Measurements from ENCODE around the gene DYDC1.
"Not testable (repeated sequence)": the region's sequence is repeated elsewhere in the genome, so short reads cannot be mapped to it uniquely, and the experiment has no call there.

DYDC1 gene

GRCh38 chr10:80379701-80380100, 23.1 kb upstream of the DYDC1 start:
- Histone ChIP-seq H3K27ac (no peak overlapping the region), H3K4me3 (ENCODE audit: low read depth, low read length) (no peak overlapping the region), H3K27me3 (ENCODE audit: insufficient read depth, low read depth, severe bottlenecking) (no peaks in the 10 kb centered on the region), H3K9me3 (ENCODE audit: severe bottlenecking) (no peaks in the 10 kb centered on the region), H3K36me3 (no peaks in the 10 kb centered on the region)
- DNase-seq, result no peak
- TF ChIP-seq CTCF (IDR thresholded peaks at IDR 0.05; ENCODE audit: low read depth, low read length), result no peak

- Histone ChIP-seq H3K4me3 (ENCODE audit: low read depth, low read length) (no peak overlapping the region), H3K27me3 (ENCODE audit: insufficient read depth, low read depth, severe bottlenecking) (no peaks in the 10 kb centered on the region), H3K27ac (no peak overlapping the region), H3K9me3 (ENCODE audit: severe bottlenecking) (no peaks in the 10 kb centered on the region), H3K36me3 (no peaks in the 10 kb centered on the region)
- no peak for TF ChIP-seq CTCF (IDR thresholded peaks at IDR 0.05; ENCODE audit: low read depth, low read length)
- no peak for DNase-seq
Observed at GRCh38 chr10:80373502-80373901, 16.9 kb upstream of the DYDC1 start.

- Histone ChIP-seq H3K9me3 (ENCODE audit: severe bottlenecking) (peaks cover 3% of the 10 kb centered on the region), H3K4me3 (ENCODE audit: low read depth, low read length) (no peak overlapping the region), H3K27me3 (ENCODE audit: insufficient read depth, low read depth, severe bottlenecking) (no peaks in the 10 kb centered on the region), H3K27ac (no peak overlapping the region), H3K36me3 (no peaks in the 10 kb centered on the region)
- DNase-seq, result no peak
- no peak for TF ChIP-seq CTCF (IDR thresholded peaks at IDR 0.05; ENCODE audit: low read depth, low read length)
Observed at GRCh38 chr10:80372675-80373074, 16.1 kb upstream of the DYDC1 start.

- no peak for DNase-seq
- Histone ChIP-seq H3K36me3 (no peaks in the 10 kb centered on the region), H3K9me3 (ENCODE audit: severe bottlenecking) (peaks cover 11% of the 10 kb centered on the region), H3K4me3 (ENCODE audit: low read depth, low read length) (no peak overlapping the region), H3K27me3 (ENCODE audit: insufficient read depth, low read depth, severe bottlenecking) (no peaks in the 10 kb centered on the region), H3K27ac (no peak overlapping the region)
- no peak for TF ChIP-seq CTCF (IDR thresholded peaks at IDR 0.05; ENCODE audit: low read depth, low read length)
Observed at GRCh38 chr10:80371467-80371866, 14.9 kb upstream of the DYDC1 start.

- DNase-seq, result no peak
- Histone ChIP-seq H3K9me3 (ENCODE audit: severe bottlenecking) (peaks cover 11% of the 10 kb centered on the region), H3K36me3 (no peaks in the 10 kb centered on the region), H3K27ac (no peak overlapping the region), H3K4me3 (ENCODE audit: low read depth, low read length) (no peak overlapping the region), H3K27me3 (ENCODE audit: insufficient read depth, low read depth, severe bottlenecking) (no peaks in the 10 kb centered on the region)
- no peak for TF ChIP-seq CTCF (IDR thresholded peaks at IDR 0.05; ENCODE audit: low read depth, low read length)
Observed at GRCh38 chr10:80365510-80365909, 9.0 kb upstream of the DYDC1 start.

- H3K4me3 ChIP-seq (ENCODE audit: low read depth, low read length), result no peak overlapping the region
- H3K27ac ChIP-seq, result no peak overlapping the region
- DNase-seq, result no peak
- no peaks in the 10 kb centered on the region for H3K9me3 ChIP-seq (ENCODE audit: severe bottlenecking)
- no peaks in the 10 kb centered on the region for H3K27me3 ChIP-seq (ENCODE audit: insufficient read depth, low read depth, severe bottlenecking)
- no peaks in the 10 kb centered on the region for H3K36me3 ChIP-seq
- no peak for TF ChIP-seq CTCF (IDR thresholded peaks at IDR 0.05; ENCODE audit: low read depth, low read length)
Observed at GRCh38 chr10:80359644-80360043, 3.1 kb upstream of the DYDC1 start.

- DNase-seq; H3K27me3 ChIP-seq (ENCODE audit: insufficient read depth, low read depth, severe bottlenecking); H3K36me3 ChIP-seq; H3K27ac ChIP-seq; H3K4me3 ChIP-seq (ENCODE audit: low read depth, low read length); H3K9me3 ChIP-seq (ENCODE audit: severe bottlenecking): not testable (repeated sequence)
Observed at GRCh38 chr10:80358925-80359324, 2.4 kb upstream of the DYDC1 start.

Data from WERI-Rb-1 (cell line).